Endodermal cell (in vitro differentiated cells): ENCODE data around the gene MUC21. TPM values are rescaled to one million over a fixed set of nuclear protein-coding genes. Genes with fewer than 3 reads are reported as not detected.

ENCODE experiments used
- DNase-seq: peaks from one replicate; pipeline ENCODE4 v3.0.0-alpha.2; 2017
- H3K27ac ChIP-seq: 2 replicates; pipeline ENCODE4 v1.5.1; 2013; ENCODE audit warnings: mild to moderate bottlenecking, low read depth, low read length, moderate library complexity
- H3K27me3 ChIP-seq: 2 replicates; pipeline ENCODE4 v1.6.1; 2013; ENCODE audit warnings: mild to moderate bottlenecking, low read length, moderate library complexity; ENCODE audit not compliant: insufficient read depth, control insufficient read depth, poor library complexity, severe bottlenecking
- H3K36me3 ChIP-seq: 2 replicates; pipeline ENCODE4 v1.7.0; 2013; ENCODE audit warnings: mild to moderate bottlenecking, low read length, moderate library complexity; ENCODE audit not compliant: control insufficient read depth, insufficient read depth
- H3K4me1 ChIP-seq: one replicate; pipeline ENCODE4 v1.7.0; 2013; ENCODE audit warnings: low read length; ENCODE audit not compliant: control insufficient read depth, insufficient read depth
- H3K4me3 ChIP-seq: 2 replicates; pipeline ENCODE4 v1.5.1; 2013; ENCODE audit warnings: mild to moderate bottlenecking, low read length, moderate library complexity
- H3K9ac ChIP-seq: 2 replicates; pipeline ENCODE4 v1.6.1; 2013; ENCODE audit warnings: mild to moderate bottlenecking, low read length, moderate library complexity; ENCODE audit not compliant: poor library complexity, severe bottlenecking; ENCODE audit errors: extremely low read depth
- H3K9me3 ChIP-seq: 2 replicates; pipeline ENCODE4 v1.6.1; 2013; ENCODE audit warnings: mild to moderate bottlenecking, low read length, moderate library complexity; ENCODE audit not compliant: control insufficient read depth
- H3K27ac Mint-ChIP-seq: 2 replicates; pipeline ENCODE4 v1.8.0; 2020; ENCODE audit warnings: mixed read lengths
- H3K27me3 Mint-ChIP-seq: 2 replicates; pipeline ENCODE4 v1.8.0; 2021; ENCODE audit warnings: mild to moderate bottlenecking, mixed read lengths; ENCODE audit not compliant: insufficient read depth
- H3K36me3 Mint-ChIP-seq: 2 replicates; pipeline ENCODE4 v1.8.0; 2020; ENCODE audit warnings: low read depth, mixed read lengths
- H3K4me1 Mint-ChIP-seq: 2 replicates; pipeline ENCODE4 v1.8.0; 2020; ENCODE audit warnings: mixed read lengths
- H3K4me3 Mint-ChIP-seq: 2 replicates; pipeline ENCODE4 v1.8.0; 2020; ENCODE audit warnings: mild to moderate bottlenecking, moderate library complexity, mixed read lengths
- H3K9me3 Mint-ChIP-seq: 2 replicates; pipeline ENCODE4 v1.8.0; 2020; ENCODE audit warnings: mild to moderate bottlenecking, mixed read lengths
- CTCF ChIP-seq: fragments of 200-600 bp; sonication (generic); conservative IDR thresholded peaks from 2 replicates; pipeline ENCODE4 v1.5.0; 2021; ENCODE audit warnings: antibody characterized with exemption, mild to moderate bottlenecking
- WGBS, 2 experiments: methylation state at CpG; one replicate each; pipeline versions ENCODE4 v1.1.5 to v1.1.7; 2013; ENCODE audit warnings: missing lambda C conversion rate in 2 of 2, mixed read lengths in 1 of 2; ENCODE audit not compliant: insufficient coverage in 1 of 2, insufficient read length in 1 of 2; 5-methylcytosine and 5-hydroxymethylcytosine counted together
- total RNA-seq, 2 donors: library from RNA; stranded (reverse); fragmentation: NEBNext Ultra II Directional in 1 of 2; extraction: Animal tissue kit (Norgen Biotek cat#: 25700) in 1 of 2; gene quantifications; 2 replicates in 1 of 2; 3 replicates in 1 of 2; pipeline ENCODE4 v1.2.1, GENCODE V29; 2021

MUC21 gene
- total RNA-seq, 2 donors from 2014 or later: not detected

GRCh38 chr6:30990422-30991086 is 7.0 kb downstream of the MUC21 start:
- DNase-seq: no peak
- H3K9me3 ChIP-seq: peaks cover 6% of the 10 kb centered on the region

GRCh38 chr6:30991891-30992290 is 8.4 kb downstream of the MUC21 start:
- no peaks in the 10 kb centered on the region for H3K4me1 ChIP-seq
- no peak for TF ChIP-seq CTCF
- Mint-ChIP-seq H3K27me3 (peaks cover 3% of the 10 kb centered on the region), H3K4me1 (peaks cover 3% of the 10 kb centered on the region), H3K36me3 (no peaks in the 10 kb centered on the region), H3K4me3 (no peak overlapping the region), H3K27ac (no peak overlapping the region), H3K9me3 (peaks cover 19% of the 10 kb centered on the region)
- no peak overlapping the region for H3K27ac ChIP-seq
- H3K27me3 ChIP-seq: no peaks in the 10 kb centered on the region
- 85 to 90% methylated on average over 1 to 2 of the region's 2 CpGs for WGBS, 2 experiments
- H3K4me3 ChIP-seq: no peak overlapping the region
- DNase-seq: no peak
- peaks cover 6% of the 10 kb centered on the region for H3K9me3 ChIP-seq
- no peak overlapping the region for H3K9ac ChIP-seq
- H3K36me3 ChIP-seq: no peaks in the 10 kb centered on the region

More at GRCh38 chr6:30990422-30991086, 7.0 kb downstream of the MUC21 start:
- Mint-ChIP-seq H3K27me3 (peaks cover 3% of the 10 kb centered on the region), H3K36me3 (no peaks in the 10 kb centered on the region), H3K4me1 (peaks cover 3% of the 10 kb centered on the region), H3K4me3 (no peak overlapping the region), H3K9me3 (peaks cover 19% of the 10 kb centered on the region), H3K27ac (no peak overlapping the region)
- Histone ChIP-seq H3K4me3 (no peak overlapping the region), H3K36me3 (no peaks in the 10 kb centered on the region), H3K9ac (no peak overlapping the region), H3K4me1 (no peaks in the 10 kb centered on the region), H3K27ac (no peak overlapping the region), H3K27me3 (no peaks in the 10 kb centered on the region)
- 87% methylated on average over 8 of the region's 8 CpGs for WGBS, 2 experiments
- TF ChIP-seq CTCF: no peak

GRCh38 chr6:30997301-30997700 is 13.8 kb downstream of the MUC21 start:
- Histone ChIP-seq H3K9me3 (peaks cover 6% of the 10 kb centered on the region), H3K4me3 (no peak overlapping the region), H3K27ac (no peak overlapping the region), H3K27me3 (no peaks in the 10 kb centered on the region), H3K9ac (no peak overlapping the region), H3K4me1 (no peaks in the 10 kb centered on the region), H3K36me3 (no peaks in the 10 kb centered on the region)
- Mint-ChIP-seq H3K4me3 (no peak overlapping the region), H3K27me3 (peaks cover 1% of the 10 kb centered on the region), H3K36me3 (no peaks in the 10 kb centered on the region), H3K27ac (no peak overlapping the region), H3K9me3 (peaks cover 22% of the 10 kb centered on the region), H3K4me1 (no peaks in the 10 kb centered on the region)
- TF ChIP-seq CTCF: no peak
- WGBS, 2 experiments: 93% methylated on average over 2 of the region's 2 CpGs; no CpG with 5 or more reads in 1 of the 2 experiments
- no peak for DNase-seq
